A549 (cell line): ENCODE results near the gene KLHL22.

ENCODE experiments used
- CTCF ChIP-seq: fragments of >200 bp; sonication (Bioruptor Twin); formaldehyde crosslinking; IDR thresholded peaks from 3 replicates; pipeline ENCODE4 v1.5.1; 2016
- KDM5A ChIP-seq: fragments of 200-600 bp; sonication (generic); IDR thresholded peaks from 2 replicates; pipeline ENCODE4 v1.6.1; 2016; ENCODE audit warnings: antibody characterized with exemption, mild to moderate bottlenecking
- POLR2A ChIP-seq: IDR thresholded peaks from 2 replicates; pipeline ENCODE4 v1.6.1; 2012; ENCODE audit warnings: mild to moderate bottlenecking, low read length
- REST ChIP-seq: fragments of 200-600 bp; sonication (generic); IDR thresholded peaks from 2 replicates; pipeline ENCODE4 v1.6.1; 2016; ENCODE audit warnings: antibody characterized with exemption, mild to moderate bottlenecking, moderate library complexity
- TF ChIP-seq, protein P1 (sequence below): IDR thresholded peaks from 2 replicates; pipeline ENCODE4 v1.6.1; 2012; ENCODE audit warnings: low read depth, borderline replicate concordance

DNA sequence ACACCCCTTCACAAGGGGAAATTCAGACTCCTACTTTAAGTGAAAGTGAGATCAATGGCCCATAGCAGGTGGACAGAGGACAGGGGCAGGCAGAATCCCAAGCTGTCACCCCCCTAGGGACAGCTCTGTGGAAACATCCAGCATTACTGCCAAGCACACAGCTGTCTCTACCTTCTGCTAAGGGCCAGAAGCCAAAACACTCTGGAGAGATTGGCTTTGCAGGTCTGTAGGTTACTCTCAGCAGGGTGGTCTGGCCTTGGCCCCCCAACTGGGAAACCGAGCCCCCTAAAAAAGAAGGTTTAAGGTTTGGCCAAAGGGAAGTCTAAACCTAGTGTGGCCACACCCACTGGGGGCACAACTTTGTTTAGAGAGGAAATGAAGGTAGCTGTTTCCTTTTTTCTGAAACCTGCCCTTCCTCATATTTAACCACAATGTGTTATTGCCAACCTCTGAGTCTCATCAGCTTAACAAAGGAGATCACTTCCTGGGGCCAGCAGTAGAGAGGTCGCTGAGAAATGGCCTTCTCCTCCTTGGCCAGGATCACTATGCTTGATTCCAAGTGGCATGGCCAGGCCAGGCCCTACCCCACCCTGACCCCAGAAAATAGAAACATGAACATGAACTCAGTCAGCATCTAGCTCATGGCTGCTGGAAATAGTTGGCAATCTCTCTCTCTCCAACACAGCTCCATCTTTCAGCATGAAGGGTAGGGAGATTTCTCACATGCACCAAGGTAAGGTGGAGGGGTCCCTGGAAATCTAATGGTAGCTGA is 32.1 kb downstream of the KLHL22 start:
- TF ChIP-seq POLR2A (no peak), KDM5A (no peak), REST (no peak), CTCF (no peak)
- TF ChIP-seq, protein P1, sequence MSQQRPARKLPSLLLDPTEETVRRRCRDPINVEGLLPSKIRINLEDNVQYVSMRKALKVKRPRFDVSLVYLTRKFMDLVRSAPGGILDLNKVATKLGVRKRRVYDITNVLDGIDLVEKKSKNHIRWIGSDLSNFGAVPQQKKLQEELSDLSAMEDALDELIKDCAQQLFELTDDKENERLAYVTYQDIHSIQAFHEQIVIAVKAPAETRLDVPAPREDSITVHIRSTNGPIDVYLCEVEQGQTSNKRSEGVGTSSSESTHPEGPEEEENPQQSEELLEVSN: no peak
